IPS-15b (cell line): ENCODE data around the gene MRPS11.
"Not testable (repeated sequence)": the region's sequence is repeated elsewhere in the genome, so short reads cannot be mapped to it uniquely, and the experiment has no call there.

ENCODE experiments used
- H3K27me3 ChIP-seq: one replicate; pipeline ENCODE4 v1.6.1; 2013; ENCODE audit warnings: low read length; ENCODE audit not compliant: control insufficient read depth, insufficient read depth
- H3K36me3 ChIP-seq: one replicate; pipeline ENCODE4 v1.6.1; 2013; ENCODE audit warnings: low read length; ENCODE audit not compliant: control insufficient read depth, insufficient read depth
- H3K4me1 ChIP-seq: one replicate; pipeline ENCODE4 v1.6.1; 2013; ENCODE audit warnings: mild to moderate bottlenecking, low read length; ENCODE audit not compliant: control insufficient read depth, insufficient read depth
- H3K4me3 ChIP-seq: one replicate; pipeline ENCODE4 v1.5.1; 2013; ENCODE audit warnings: low read depth, low read length
- H3K9ac ChIP-seq: one replicate; pipeline ENCODE4 v1.6.1; 2013; ENCODE audit warnings: low read depth, mild to moderate bottlenecking, low read length
- H3K9me3 ChIP-seq: one replicate; pipeline ENCODE4 v1.6.1; 2013; ENCODE audit warnings: mild to moderate bottlenecking, low read length; ENCODE audit not compliant: control insufficient read depth, insufficient read depth

MRPS11 gene

GRCh38 chr15:88463870-88464532 is 3.5 kb upstream of the MRPS11 start:
- H3K4me1 ChIP-seq = peaks cover 4% of the 10 kb centered on the region
- no peak overlapping the region for H3K9ac ChIP-seq
- H3K27me3 ChIP-seq = no peaks in the 10 kb centered on the region
- no peaks in the 10 kb centered on the region for H3K9me3 ChIP-seq
- H3K4me3 ChIP-seq = no peak overlapping the region
- H3K36me3 ChIP-seq = peaks cover 21% of the 10 kb centered on the region

GRCh38 chr15:88465633-88466224 is 1.8 kb upstream of the MRPS11 start:
- H3K9me3 ChIP-seq = no peaks in the 10 kb centered on the region
- no peak overlapping the region for H3K4me3 ChIP-seq
- no peaks in the 10 kb centered on the region for H3K27me3 ChIP-seq
- peaks cover 12% of the 10 kb centered on the region for H3K36me3 ChIP-seq
- peaks cover 4% of the 10 kb centered on the region for H3K4me1 ChIP-seq
- H3K9ac ChIP-seq = no peak overlapping the region

GRCh38 chr15:88467935-88468528 is 524 bp downstream of the MRPS11 start:
- Histone ChIP-seq H3K4me1 (peaks cover 4% of the 10 kb centered on the region), H3K36me3 (peaks cover 12% of the 10 kb centered on the region), H3K9ac (peak overlapping the region; percentile 93), H3K9me3 (no peaks in the 10 kb centered on the region), H3K27me3 (no peaks in the 10 kb centered on the region), H3K4me3 (peak overlapping the region; percentile 93)

GRCh38 chr15:88468721-88469120 is 1.2 kb downstream of the MRPS11 start:
- H3K9me3 ChIP-seq, H3K36me3 ChIP-seq, H3K27me3 ChIP-seq, H3K4me1 ChIP-seq, H3K9ac ChIP-seq: not testable (repeated sequence)
- H3K4me3 ChIP-seq = peak overlapping the region; percentile 93

GRCh38 chr15:88469321-88469720 is 1.8 kb downstream of the MRPS11 start:
- H3K4me1 ChIP-seq = peaks cover 4% of the 10 kb centered on the region
- H3K9me3 ChIP-seq = no peaks in the 10 kb centered on the region
- no peaks in the 10 kb centered on the region for H3K27me3 ChIP-seq
- peaks cover 4% of the 10 kb centered on the region for H3K36me3 ChIP-seq
- H3K9ac ChIP-seq = no peak overlapping the region
- no peak overlapping the region for H3K4me3 ChIP-seq

- no peak overlapping the region for H3K4me3 ChIP-seq
- H3K9me3 ChIP-seq = no peaks in the 10 kb centered on the region
- H3K4me1 ChIP-seq = peaks cover 4% of the 10 kb centered on the region
- H3K9ac ChIP-seq = no peak overlapping the region
- H3K36me3 ChIP-seq = peaks cover 4% of the 10 kb centered on the region
- H3K27me3 ChIP-seq = no peaks in the 10 kb centered on the region
These were observed 3.3 kb downstream of the MRPS11 start for GRCh38 chr15:88470625-88471372.

GRCh38 chr15:88472225-88472624 is 4.7 kb downstream of the MRPS11 start:
- H3K9me3 ChIP-seq = no peaks in the 10 kb centered on the region
- H3K9ac ChIP-seq = no peak overlapping the region
- H3K27me3 ChIP-seq = no peaks in the 10 kb centered on the region
- H3K4me1 ChIP-seq = no peaks in the 10 kb centered on the region
- no peak overlapping the region for H3K4me3 ChIP-seq
- peaks cover 4% of the 10 kb centered on the region for H3K36me3 ChIP-seq

- H3K4me3 ChIP-seq, H3K27me3 ChIP-seq, H3K4me1 ChIP-seq, H3K9me3 ChIP-seq, H3K36me3 ChIP-seq, H3K9ac ChIP-seq: not testable (repeated sequence)
These were observed 6.3 kb downstream of the MRPS11 start for GRCh38 chr15:88473661-88474293.

GRCh38 chr15:88476635-88477060 is 9.1 kb downstream of the MRPS11 start:
- Histone ChIP-seq H3K9ac (no peak overlapping the region), H3K27me3 (no peaks in the 10 kb centered on the region), H3K4me1 (peaks cover 2% of the 10 kb centered on the region), H3K4me3 (no peak overlapping the region), H3K9me3 (no peaks in the 10 kb centered on the region), H3K36me3 (no peaks in the 10 kb centered on the region)

GRCh38 chr15:88477126-88477525 is 9.6 kb downstream of the MRPS11 start:
- H3K9ac ChIP-seq = no peak overlapping the region
- H3K36me3 ChIP-seq = no peaks in the 10 kb centered on the region

GRCh38 chr15:88477904-88478303 is 10.4 kb downstream of the MRPS11 start:
- no peak overlapping the region for H3K9ac ChIP-seq
- H3K9me3 ChIP-seq = no peaks in the 10 kb centered on the region
- no peak overlapping the region for H3K4me3 ChIP-seq
- H3K4me1 ChIP-seq = peaks cover 2% of the 10 kb centered on the region
- H3K27me3 ChIP-seq = no peaks in the 10 kb centered on the region
- H3K36me3 ChIP-seq = no peaks in the 10 kb centered on the region

More at GRCh38 chr15:88477126-88477525, 9.6 kb downstream of the MRPS11 start:
- Histone ChIP-seq H3K27me3 (no peaks in the 10 kb centered on the region), H3K4me3 (no peak overlapping the region), H3K9me3 (no peaks in the 10 kb centered on the region), H3K4me1 (peaks cover 2% of the 10 kb centered on the region)
